ENCODE measurements around the gene RIPK3.
A peak's percentile ranks its signal among the peaks of the same experiment; 100 is the strongest.

RIPK3 gene

GRCh38 chr14:24353559-24354481, 14.0 kb upstream of the RIPK3 start:
- in situ Hi-C loops (cut with MboI; ENCODE audit: low pct_unique_long_range_greater_than_20kb, low sequenced_read_pairs), result no loop called here
- no peak for DNase-seq

- DNase-seq, result no peak
- in situ Hi-C loops (cut with MboI; ENCODE audit: low pct_unique_long_range_greater_than_20kb, low sequenced_read_pairs), result no loop called here
Observed at GRCh38 chr14:24351517-24351916, 11.7 kb upstream of the RIPK3 start.

- in situ Hi-C loops (cut with MboI; ENCODE audit: low pct_unique_long_range_greater_than_20kb, low sequenced_read_pairs), result loop anchor here (25.0 kb wide), 1 partner anchor 338 kb away; no protein-coding TSS in a partner anchor
- DNase-seq, result no peak
Observed at GRCh38 chr14:24349742-24350141, 10.0 kb upstream of the RIPK3 start.

- DNase-seq, result no peak
- in situ Hi-C loops (cut with MboI; ENCODE audit: low pct_unique_long_range_greater_than_20kb, low sequenced_read_pairs), result loop anchor here (25.0 kb wide), 1 partner anchor 339 kb away; no protein-coding TSS in a partner anchor
Observed at GRCh38 chr14:24348186-24348585, 8.4 kb upstream of the RIPK3 start.

- in situ Hi-C loops (cut with MboI; ENCODE audit: low pct_unique_long_range_greater_than_20kb, low sequenced_read_pairs), result loop anchor here (25.0 kb wide), 1 partner anchor 340 kb away; no protein-coding TSS in a partner anchor
- DNase-seq, result no peak
Observed at GRCh38 chr14:24347134-24347533, 7.3 kb upstream of the RIPK3 start.

GRCh38 chr14:24343795-24344660, 4.2 kb upstream of the RIPK3 start:
- in situ Hi-C loops (cut with MboI; ENCODE audit: low pct_unique_long_range_greater_than_20kb, low sequenced_read_pairs), result loop anchor here (25.0 kb wide), 1 partner anchor 343 kb away; no protein-coding TSS in a partner anchor
- peak; percentile 43 for DNase-seq

GRCh38 chr14:24342889-24343288, 3.1 kb upstream of the RIPK3 start:
- no peak for DNase-seq
- in situ Hi-C loops (cut with MboI; ENCODE audit: low pct_unique_long_range_greater_than_20kb, low sequenced_read_pairs), result loop anchor here (25.0 kb wide), 1 partner anchor 344 kb away; no protein-coding TSS in a partner anchor

GRCh38 chr14:24340606-24341005, 815 bp upstream of the RIPK3 start:
- DNase-seq, result no peak
- in situ Hi-C loops (cut with MboI; ENCODE audit: low pct_unique_long_range_greater_than_20kb, low sequenced_read_pairs), result loop anchor here (25.0 kb wide), 1 partner anchor 347 kb away; no protein-coding TSS in a partner anchor

GRCh38 chr14:24338843-24339242, 948 bp downstream of the RIPK3 start:
- in situ Hi-C loops (cut with MboI; ENCODE audit: low pct_unique_long_range_greater_than_20kb, low sequenced_read_pairs), result loop anchor here (10.0 to 25.0 kb wide), 2 partner anchors 96 to 348 kb away; no protein-coding TSS in a partner anchor
- no peak for DNase-seq

GRCh38 chr14:24337824-24338175, 2.0 kb downstream of the RIPK3 start:
- DNase-seq, result no peak
- in situ Hi-C loops (cut with MboI; ENCODE audit: low pct_unique_long_range_greater_than_20kb, low sequenced_read_pairs), result loop anchor here (10.0 to 25.0 kb wide), 2 partner anchors 97 to 350 kb away; no protein-coding TSS in a partner anchor

GRCh38 chr14:24337144-24337823, 2.5 kb downstream of the RIPK3 start:
- no peak for DNase-seq
- in situ Hi-C loops (cut with MboI; ENCODE audit: low pct_unique_long_range_greater_than_20kb, low sequenced_read_pairs), result loop anchor here (10.0 to 25.0 kb wide), 2 partner anchors 98 to 350 kb away; no protein-coding TSS in a partner anchor

- in situ Hi-C loops (cut with MboI; ENCODE audit: low pct_unique_long_range_greater_than_20kb, low sequenced_read_pairs), result loop anchor here (10.0 to 25.0 kb wide), 2 partner anchors 99 to 352 kb away; no protein-coding TSS in a partner anchor
- DNase-seq, result no peak
Observed at GRCh38 chr14:24335461-24336171, 4.2 kb downstream of the RIPK3 start.

GRCh38 chr14:24334431-24335291, 5.1 kb downstream of the RIPK3 start, which contains the start of gene ADCY4:
TSS of gene ADCY4 (minus strand) at chr14:24335071. CDS start at chr14:24334652, 419 bp downstream.
- no peak for DNase-seq
- in situ Hi-C loops (cut with MboI; ENCODE audit: low pct_unique_long_range_greater_than_20kb, low sequenced_read_pairs), result loop anchor here (10.0 to 25.0 kb wide), 2 partner anchors 100 to 353 kb away; no protein-coding TSS in a partner anchor

- DNase-seq, result peak; percentile 77
Observed at GRCh38 chr14:24332268-24332993, 7.4 kb downstream of the RIPK3 start.

GRCh38 chr14:24331731-24332267, 8.0 kb downstream of the RIPK3 start:
- in situ Hi-C loops (cut with MboI; ENCODE audit: low pct_unique_long_range_greater_than_20kb, low sequenced_read_pairs), result loop anchor here (10.0 to 25.0 kb wide), 2 partner anchors 103 to 356 kb away; no protein-coding TSS in a partner anchor
- DNase-seq, result no peak

More at GRCh38 chr14:24332268-24332993, 7.4 kb downstream of the RIPK3 start:
- in situ Hi-C loops (cut with MboI; ENCODE audit: low pct_unique_long_range_greater_than_20kb, low sequenced_read_pairs), result loop anchor here (10.0 to 25.0 kb wide), 2 partner anchors 102 to 355 kb away; no protein-coding TSS in a partner anchor
